Measurements from ENCODE around the gene MAGEB1.

- TF ChIP-seq, protein P1, sequence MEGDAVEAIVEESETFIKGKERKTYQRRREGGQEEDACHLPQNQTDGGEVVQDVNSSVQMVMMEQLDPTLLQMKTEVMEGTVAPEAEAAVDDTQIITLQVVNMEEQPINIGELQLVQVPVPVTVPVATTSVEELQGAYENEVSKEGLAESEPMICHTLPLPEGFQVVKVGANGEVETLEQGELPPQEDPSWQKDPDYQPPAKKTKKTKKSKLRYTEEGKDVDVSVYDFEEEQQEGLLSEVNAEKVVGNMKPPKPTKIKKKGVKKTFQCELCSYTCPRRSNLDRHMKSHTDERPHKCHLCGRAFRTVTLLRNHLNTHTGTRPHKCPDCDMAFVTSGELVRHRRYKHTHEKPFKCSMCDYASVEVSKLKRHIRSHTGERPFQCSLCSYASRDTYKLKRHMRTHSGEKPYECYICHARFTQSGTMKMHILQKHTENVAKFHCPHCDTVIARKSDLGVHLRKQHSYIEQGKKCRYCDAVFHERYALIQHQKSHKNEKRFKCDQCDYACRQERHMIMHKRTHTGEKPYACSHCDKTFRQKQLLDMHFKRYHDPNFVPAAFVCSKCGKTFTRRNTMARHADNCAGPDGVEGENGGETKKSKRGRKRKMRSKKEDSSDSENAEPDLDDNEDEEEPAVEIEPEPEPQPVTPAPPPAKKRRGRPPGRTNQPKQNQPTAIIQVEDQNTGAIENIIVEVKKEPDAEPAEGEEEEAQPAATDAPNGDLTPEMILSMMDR (conservative IDR thresholded peaks at IDR 0.05): no peak
- TF ChIP-seq ZFX (IDR thresholded peaks at IDR 0.05): no peak
Observed at GRCh38 chrX:30212172-30212571, 34.8 kb upstream of the MAGEB1 start.

All from C4-2B (cell line).